ENCODE data around the gene SAMD14.

SAMD14 gene

GRCh38 chr17:50129728-50130558 lies at the start of gene SAMD14:
TSS of gene SAMD14 (minus strand) at chr17:50130160. CDS start at chr17:50124959, 5,201 bp downstream.
- no peak for DNase-seq (ENCODE audit: low read depth)
- H3K4me3 ChIP-seq (ENCODE audit: low read depth, low read length): peak within 1 kb of the TSS; percentile 59

GRCh38 chr17:50177983-50178834 lies 48.2 kb upstream of the SAMD14 start:
- DNase-seq (ENCODE audit: low read depth): peak; percentile 94
- H3K4me3 ChIP-seq (ENCODE audit: low read depth, low read length): no peak overlapping the region

GRCh38 chr17:50177476-50177875 lies 47.5 kb upstream of the SAMD14 start:
- DNase-seq (ENCODE audit: low read depth): no peak

GRCh38 chr17:50176559-50177357 lies 46.8 kb upstream of the SAMD14 start:
- no peak for DNase-seq (ENCODE audit: low read depth)
- H3K4me3 ChIP-seq (ENCODE audit: low read depth, low read length): no peak overlapping the region

More at GRCh38 chr17:50177476-50177875, 47.5 kb upstream of the SAMD14 start:
- no peak overlapping the region for H3K4me3 ChIP-seq (ENCODE audit: low read depth, low read length)

DNA sequence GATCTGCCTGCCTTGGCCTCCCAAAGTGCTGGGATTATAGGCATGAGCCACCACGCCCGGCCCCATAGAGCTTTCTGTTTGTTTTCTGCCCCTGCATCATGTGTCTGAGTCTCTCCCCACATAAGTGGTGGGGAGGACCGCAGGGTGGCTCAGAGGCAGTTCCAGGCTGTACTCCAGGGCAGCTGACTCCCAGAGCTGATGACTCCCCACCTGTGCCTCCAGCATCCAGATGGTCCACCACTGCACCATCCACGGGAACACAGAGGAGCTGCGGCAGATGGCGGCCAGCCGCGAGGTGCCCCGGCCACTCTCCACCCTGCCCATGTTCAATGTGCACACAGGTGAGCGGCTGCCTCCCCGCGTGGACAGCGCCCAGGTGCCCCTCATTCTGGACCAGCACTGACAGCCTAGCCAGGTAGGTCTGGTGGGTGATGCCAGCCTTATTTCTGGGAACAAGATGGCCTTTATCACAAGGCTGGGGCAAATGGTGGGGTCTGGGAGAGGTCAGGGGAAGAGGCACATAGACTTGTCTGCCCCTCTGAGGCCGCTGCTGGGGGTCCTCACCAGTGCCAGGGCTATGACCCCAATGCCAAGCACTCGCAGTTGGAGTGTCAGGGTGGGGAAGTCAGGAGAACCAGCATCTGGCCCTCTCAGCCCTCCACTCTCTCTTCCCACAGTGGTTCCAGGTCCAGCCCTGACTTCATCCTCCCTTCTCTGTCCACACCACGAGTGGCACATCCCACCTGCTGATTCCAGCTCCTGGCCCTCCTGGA lies 45.3 kb upstream of the SAMD14 start:
- no peak for DNase-seq (ENCODE audit: low read depth)
- H3K4me3 ChIP-seq (ENCODE audit: low read depth, low read length): no peak overlapping the region

- no peak for DNase-seq (ENCODE audit: low read depth)
- H3K4me3 ChIP-seq (ENCODE audit: low read depth, low read length): no peak overlapping the region
Measured at GRCh38 chr17:50174444-50174843, 44.5 kb upstream of the SAMD14 start.

DNA sequence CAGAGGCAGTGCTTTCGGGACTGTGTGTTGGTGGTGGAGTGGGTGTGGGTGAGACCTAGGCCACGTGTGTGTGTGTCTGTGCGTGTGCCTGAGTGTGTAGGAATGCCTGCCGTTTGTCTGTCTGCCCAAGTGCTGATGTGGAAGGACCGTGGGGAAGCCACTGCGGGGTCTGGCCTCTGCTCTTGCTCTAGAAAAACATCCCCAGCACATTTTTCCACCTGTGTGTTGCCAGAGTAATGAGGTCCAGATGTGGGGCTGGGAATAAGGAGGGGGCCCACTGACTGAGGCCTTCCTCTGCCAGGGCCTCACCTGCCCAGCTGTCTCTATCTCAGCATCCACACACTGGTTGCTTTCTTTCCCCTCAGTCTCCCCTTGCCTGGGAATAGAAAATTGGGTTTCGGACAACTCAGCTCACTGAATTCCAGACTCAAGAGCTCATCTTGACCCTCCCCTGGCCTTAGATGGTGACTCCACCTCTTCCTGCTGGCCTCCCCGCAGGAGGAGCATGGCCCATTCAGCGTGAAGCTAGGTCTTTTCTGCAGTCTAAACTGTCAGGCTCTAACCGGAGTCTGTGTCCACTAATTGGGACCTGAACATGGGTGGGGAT lies 43.5 kb upstream of the SAMD14 start:
- DNase-seq (ENCODE audit: low read depth): no peak
- H3K4me3 ChIP-seq (ENCODE audit: low read depth, low read length): no peak overlapping the region

DNA sequence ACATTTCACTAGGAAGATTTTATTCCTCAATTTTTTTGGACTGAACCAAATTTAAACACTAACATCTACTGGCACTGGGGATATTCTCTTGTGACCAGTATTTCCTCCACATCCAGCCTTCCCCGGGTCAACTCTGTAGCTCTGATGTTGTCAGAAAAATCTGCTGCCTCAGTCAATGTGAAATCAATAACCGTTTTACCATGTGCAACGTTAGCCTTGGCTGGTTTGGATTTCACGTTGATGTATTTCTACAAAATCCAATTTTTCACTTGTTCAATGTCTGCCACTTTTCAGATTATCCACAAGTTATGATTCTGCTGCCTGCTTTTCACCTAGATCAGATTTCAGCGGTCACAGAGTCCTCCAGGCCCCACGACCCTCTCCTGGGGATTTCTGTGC lies 43.0 kb upstream of the SAMD14 start:
- no peak overlapping the region for H3K4me3 ChIP-seq (ENCODE audit: low read depth, low read length)
- DNase-seq (ENCODE audit: low read depth): no peak

DNA sequence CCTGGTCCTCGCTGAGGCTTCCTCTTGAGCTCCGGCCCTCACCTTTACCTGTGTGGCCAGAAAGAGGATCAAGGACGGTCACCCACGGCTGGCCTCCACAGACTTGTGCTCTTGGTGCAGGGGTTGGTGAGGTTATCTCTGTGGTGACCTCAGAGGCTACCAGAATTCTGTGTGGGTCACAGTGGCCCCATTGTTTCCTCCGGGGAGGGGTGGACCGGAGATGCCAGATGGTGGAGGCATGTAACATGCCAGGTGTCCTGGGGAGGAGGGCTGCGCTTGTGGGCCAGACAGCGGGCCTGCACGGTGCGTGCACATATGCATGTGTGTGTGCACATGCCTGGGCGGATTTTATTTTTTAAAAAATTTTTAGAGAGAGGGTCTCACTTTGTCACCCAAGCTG lies 42.2 kb upstream of the SAMD14 start:
- no peak overlapping the region for H3K4me3 ChIP-seq (ENCODE audit: low read depth, low read length)
- no peak for DNase-seq (ENCODE audit: low read depth)

DNA sequence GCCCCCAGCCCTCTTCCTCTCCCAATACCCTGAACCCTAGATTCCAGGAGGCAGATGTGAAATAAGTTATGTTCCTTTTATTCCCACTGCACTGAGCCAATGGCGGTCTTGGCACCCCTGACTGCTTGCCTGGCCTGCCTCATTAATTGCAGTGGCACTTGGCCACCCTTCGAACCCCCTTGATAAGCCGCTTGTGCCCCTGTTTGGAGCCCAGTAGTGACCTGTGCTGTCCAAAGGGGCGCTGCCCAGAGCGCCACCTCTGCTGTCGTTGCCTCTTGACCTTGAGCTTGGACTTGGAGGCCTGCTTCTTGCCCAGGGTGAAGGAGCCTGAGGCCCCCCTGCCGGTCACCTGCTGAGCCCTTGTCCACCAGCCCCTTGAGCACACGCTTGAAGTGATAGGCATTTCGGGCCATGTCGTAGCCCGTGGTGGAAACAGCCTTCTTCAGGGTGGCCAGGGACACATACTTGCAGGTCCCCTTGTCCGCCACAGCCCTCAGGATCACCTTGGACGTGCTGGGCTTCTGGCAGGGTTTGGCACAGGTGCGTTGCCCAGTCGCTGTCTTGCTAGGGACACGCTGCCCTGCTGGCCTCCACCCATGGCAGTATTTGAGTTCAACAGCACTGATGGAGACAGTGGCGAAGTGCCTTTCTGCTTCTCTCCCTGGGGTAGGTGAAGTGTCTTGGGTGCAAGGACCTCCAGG lies 41.6 kb upstream of the SAMD14 start:
- H3K4me3 ChIP-seq (ENCODE audit: low read depth, low read length): no peak overlapping the region
- DNase-seq (ENCODE audit: low read depth): no peak

DNA sequence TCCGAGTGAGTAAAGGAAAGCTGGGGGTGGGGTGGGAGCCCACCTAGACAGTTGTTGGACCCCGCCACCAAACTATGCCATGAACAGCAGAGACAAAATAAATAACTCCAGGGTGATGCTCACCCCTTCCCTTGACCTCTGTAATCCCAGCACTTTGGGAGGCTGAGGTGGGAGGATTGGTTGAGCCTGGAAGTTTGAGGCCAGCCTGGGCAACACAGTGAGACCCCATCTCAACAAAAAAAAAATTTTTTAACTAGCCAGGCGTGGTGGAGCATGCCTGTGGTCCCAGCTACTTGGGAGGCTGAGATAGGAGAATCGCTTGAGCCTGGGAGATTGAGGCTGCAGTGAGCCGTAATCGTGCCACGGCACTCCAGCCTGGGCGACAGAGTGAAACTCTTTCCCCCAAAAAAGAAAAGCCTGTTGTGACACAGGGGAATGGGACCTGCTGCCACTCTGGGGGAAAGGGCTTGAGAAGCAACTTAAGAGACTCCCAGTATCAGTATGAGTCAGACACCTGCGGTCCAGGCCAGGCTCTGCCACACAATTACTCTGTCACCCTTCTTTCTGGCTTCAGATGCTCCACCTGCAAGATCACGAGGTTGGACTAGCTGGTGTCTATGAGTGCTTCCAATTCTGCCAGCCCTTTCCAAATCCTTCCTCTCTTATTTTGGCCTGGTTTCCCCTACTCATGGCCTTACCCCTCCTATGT lies 40.9 kb upstream of the SAMD14 start:
- H3K4me3 ChIP-seq (ENCODE audit: low read depth, low read length): no peak overlapping the region
- no peak for DNase-seq (ENCODE audit: low read depth)

DNA sequence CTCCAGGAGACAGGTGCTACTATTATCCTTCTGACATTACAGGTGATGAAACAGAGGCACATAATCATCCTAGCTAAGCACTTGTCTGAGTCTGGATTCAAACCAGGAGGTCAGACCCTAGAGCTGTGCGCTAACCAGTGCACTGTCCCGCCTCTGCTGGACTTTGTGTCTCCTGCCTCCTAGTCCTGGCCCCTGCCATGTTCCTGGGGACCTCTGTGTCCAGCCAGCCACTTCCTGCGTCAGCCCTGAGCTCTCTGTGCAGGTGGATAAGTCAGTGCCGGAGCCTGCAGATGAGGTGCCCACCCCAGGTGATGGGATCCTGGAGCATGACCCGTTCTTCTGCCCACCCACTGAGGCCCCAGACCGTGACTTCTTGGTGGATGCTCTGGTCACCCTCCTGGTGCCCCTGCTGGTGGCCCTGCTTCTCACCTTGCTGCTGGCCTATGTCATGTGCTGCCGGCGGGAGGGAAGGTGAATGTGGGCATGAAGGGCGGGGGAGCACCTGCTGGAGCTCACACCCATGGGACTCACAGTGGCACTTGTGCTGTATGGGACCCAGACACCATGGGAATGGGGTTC lies 40.0 kb upstream of the SAMD14 start:
- no peak overlapping the region for H3K4me3 ChIP-seq (ENCODE audit: low read depth, low read length)
- DNase-seq (ENCODE audit: low read depth): no peak

DNA sequence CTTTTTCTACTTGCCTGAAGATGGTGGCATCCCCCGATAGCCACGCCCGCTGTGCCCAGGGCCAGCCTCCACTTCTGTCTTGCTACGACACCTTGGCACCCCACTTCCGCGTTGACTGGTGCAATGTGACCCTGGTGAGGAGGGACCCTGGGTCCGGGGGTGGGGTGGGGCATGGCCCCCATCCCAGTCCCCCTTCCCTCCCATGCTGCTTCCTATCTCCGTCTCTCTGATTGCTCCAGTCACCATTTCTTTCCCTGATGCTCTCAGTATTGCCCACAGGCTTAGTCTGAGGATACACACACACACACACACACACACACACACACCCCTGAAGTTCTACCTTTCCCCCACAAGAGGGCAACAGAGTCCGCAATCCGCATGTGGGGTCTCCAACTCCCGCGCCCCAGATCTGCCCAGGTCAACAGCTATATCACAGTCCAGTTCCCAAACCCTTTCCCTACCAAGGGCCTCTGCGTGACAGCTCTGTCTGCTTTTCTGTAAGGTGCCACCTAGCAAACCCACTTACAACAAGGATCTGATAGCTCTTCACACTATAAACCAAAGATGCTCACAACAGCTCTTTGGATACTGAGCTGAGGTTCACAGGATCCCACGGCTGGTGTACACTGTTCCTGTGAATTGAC lies 39.3 kb upstream of the SAMD14 start:
- H3K4me3 ChIP-seq (ENCODE audit: low read depth, low read length): no peak overlapping the region
- DNase-seq (ENCODE audit: low read depth): no peak

- H3K4me3 ChIP-seq (ENCODE audit: low read depth, low read length): no peak overlapping the region
- no peak for DNase-seq (ENCODE audit: low read depth)
Measured at GRCh38 chr17:50168319-50168718, 38.4 kb upstream of the SAMD14 start.

- DNase-seq (ENCODE audit: low read depth): no peak
- H3K4me3 ChIP-seq (ENCODE audit: low read depth, low read length): peak overlapping the region; percentile 30
Measured at GRCh38 chr17:50167371-50167770, 37.4 kb upstream of the SAMD14 start.

GRCh38 chr17:50166518-50167181 lies 36.7 kb upstream of the SAMD14 start:
- DNase-seq (ENCODE audit: low read depth): no peak
- peak overlapping the region; percentile 50 for H3K4me3 ChIP-seq (ENCODE audit: low read depth, low read length)

Data from skeletal muscle cell (primary cell).